Stimulated activated CD8-positive, alpha-beta memory T cell treated with anti-CD3 and anti-CD28 coated beads, Interleukin-15, amount 100 ng/mL, for 24 hours (primary cell): Measurements from ENCODE around the gene GFM1.

Experiments used
- DNase-seq: peaks from one replicate; pipeline ENCODE4 v3.0.0-alpha.2; 2020; ENCODE audit warnings: low read depth

Gene GFM1

GRCh38 chr3:158644345-158644908, at the start of gene GFM1:
GFM1 (plus strand) TSS chr3:158644527; CDS start chr3:158644635, 108 bp downstream.
- peak; percentile 66 for DNase-seq

GRCh38 chr3:158600787-158601186, 43.5 kb upstream of the GFM1 start:
- no peak for DNase-seq

GRCh38 chr3:158602227-158602626, 42.1 kb upstream of the GFM1 start:
- no peak for DNase-seq

GRCh38 chr3:158617982-158618875, 26.1 kb upstream of the GFM1 start:
- no peak for DNase-seq

- DNase-seq: no peak
These were observed 18.4 kb upstream of the GFM1 start for GRCh38 chr3:158625881-158626280.

GRCh38 chr3:158631981-158632380, 12.3 kb upstream of the GFM1 start:
- no peak for DNase-seq

GRCh38 chr3:158640646-158641045, 3.7 kb upstream of the GFM1 start:
- DNase-seq: no peak

- DNase-seq: no peak
These were observed 2.3 kb upstream of the GFM1 start for GRCh38 chr3:158642005-158642404.

GRCh38 chr3:158642474-158643210, 1.7 kb upstream of the GFM1 start:
- DNase-seq: no peak

- DNase-seq: no peak
These were observed 5.5 kb downstream of the GFM1 start for GRCh38 chr3:158649791-158650190.

GRCh38 chr3:158651192-158651591, 6.9 kb downstream of the GFM1 start:
- no peak for DNase-seq

- DNase-seq: no peak
These were observed 8.1 kb downstream of the GFM1 start for GRCh38 chr3:158652463-158652862.

GRCh38 chr3:158658889-158659288, 14.6 kb downstream of the GFM1 start:
- no peak for DNase-seq

- DNase-seq: no peak
These were observed 15.3 kb downstream of the GFM1 start for GRCh38 chr3:158659454-158660237.

- no peak for DNase-seq
These were observed 16.4 kb downstream of the GFM1 start for GRCh38 chr3:158660711-158661110.

GRCh38 chr3:158663246-158663645, 18.9 kb downstream of the GFM1 start:
- no peak for DNase-seq

- no peak for DNase-seq
These were observed 19.5 kb downstream of the GFM1 start for GRCh38 chr3:158663832-158664231.

GRCh38 chr3:158666416-158666815, 22.1 kb downstream of the GFM1 start:
- no peak for DNase-seq

GRCh38 chr3:158668506-158668905, 24.2 kb downstream of the GFM1 start:
- DNase-seq: no peak

GRCh38 chr3:158671821-158672214, 27.5 kb downstream of the GFM1 start:
- DNase-seq: no peak

- DNase-seq: peak; percentile 36
These were observed 28.2 kb downstream of the GFM1 start, which contains the start of gene LXN for GRCh38 chr3:158672215-158673176. LXN (minus strand) TSS chr3:158672648; CDS start chr3:158672478, 170 bp downstream.
